NCI-H82 (cell line): ENCODE results near the gene MYOCOS.
"Not testable (repeated sequence)": the region's sequence is repeated elsewhere in the genome, so short reads cannot be mapped to it uniquely, and the experiment has no call there.

Source experiments
- DNase-seq: peaks from one replicate; lab custom pipeline; 2025; lab: John Stamatoyannopoulos, UW

Gene MYOCOS

GRCh38 chr1:171625225-171625624 lies 3.2 kb downstream of the MYOCOS start:
- peak; percentile 36 for DNase-seq

GRCh38 chr1:171627020-171627419 lies 5.0 kb downstream of the MYOCOS start:
- no peak for DNase-seq

GRCh38 chr1:171628225-171628624 lies 6.2 kb downstream of the MYOCOS start:
- DNase-seq: no peak

GRCh38 chr1:171635661-171636060 lies 13.6 kb downstream of the MYOCOS start:
- no peak for DNase-seq

DNA sequence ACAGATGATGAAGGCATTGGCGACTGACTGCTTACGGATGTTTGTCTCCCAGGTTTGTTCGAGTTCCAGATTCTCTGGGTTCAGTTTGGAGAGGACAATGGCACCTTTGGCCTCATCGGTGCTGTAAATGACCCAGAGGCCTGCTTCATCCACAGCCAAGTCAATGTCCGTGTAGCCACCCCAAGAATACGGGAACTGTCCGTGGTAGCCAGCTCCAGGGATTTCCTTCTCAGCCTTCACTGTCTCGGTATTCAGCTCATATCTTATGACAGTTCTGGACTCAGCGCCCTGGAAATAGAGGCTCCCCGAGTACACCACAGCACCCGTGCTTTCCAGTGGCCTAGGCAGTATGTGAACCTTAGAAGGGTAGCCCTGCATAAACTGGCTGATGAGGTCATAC lies 14.1 kb downstream of the MYOCOS start:
- no peak for DNase-seq

DNA sequence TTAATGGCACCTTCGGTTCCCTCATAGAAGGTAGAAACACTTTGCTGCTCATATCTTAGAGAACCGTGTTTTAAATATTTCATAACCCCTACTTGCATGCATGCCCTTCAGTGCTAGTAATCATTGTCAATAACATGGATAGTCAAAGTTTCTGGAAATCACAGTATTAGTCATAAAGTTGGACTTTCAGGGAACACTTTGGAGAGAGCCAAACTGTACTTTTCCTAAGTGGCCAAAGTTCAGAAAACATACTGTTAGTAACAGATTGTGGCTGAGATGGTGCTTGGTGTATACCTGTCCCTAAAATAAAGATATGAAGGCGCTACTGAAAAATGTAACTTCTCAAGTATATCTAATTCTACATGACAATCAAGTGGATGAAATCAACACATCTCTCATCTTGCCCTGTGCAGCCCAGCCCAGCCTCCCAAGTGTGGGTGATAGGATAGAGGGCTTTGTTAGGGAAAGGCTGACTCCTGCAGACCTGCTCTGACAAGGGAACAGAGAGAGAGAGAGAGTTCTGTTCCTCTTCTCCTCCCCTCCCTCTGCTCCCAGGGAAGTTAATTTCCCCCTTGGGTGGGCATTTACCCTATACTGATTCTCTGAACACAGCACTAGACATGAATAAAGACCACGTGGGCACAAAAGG lies 16.0 kb downstream of the MYOCOS start:
- no peak for DNase-seq

GRCh38 chr1:171640225-171640624 lies 18.2 kb downstream of the MYOCOS start:
- DNase-seq: no peak

GRCh38 chr1:171641076-171641864 lies 19.2 kb downstream of the MYOCOS start:
- no peak for DNase-seq

DNA sequence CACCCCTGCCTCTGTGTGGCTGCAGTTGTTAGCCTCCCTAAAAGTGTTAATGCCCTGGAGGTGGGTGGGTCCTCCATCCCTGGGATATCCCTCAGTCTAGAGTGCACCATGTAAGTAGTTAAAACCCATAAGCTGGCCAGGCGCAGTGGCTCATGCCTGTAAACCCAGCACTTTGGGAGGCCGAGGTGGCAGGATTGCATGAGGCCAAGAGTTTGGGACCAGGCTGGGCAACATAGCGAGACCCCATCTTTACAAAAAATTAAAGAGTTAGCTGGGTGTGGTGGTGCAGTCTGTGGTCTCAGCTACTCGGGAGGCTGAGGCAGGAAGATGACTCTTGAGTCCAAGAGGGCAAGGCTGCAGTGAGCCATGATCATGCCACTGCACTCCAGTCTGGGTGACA lies 20.2 kb downstream of the MYOCOS start:
- DNase-seq: peak; percentile 40

GRCh38 chr1:171643156-171643555 lies 21.1 kb downstream of the MYOCOS start:
- DNase-seq: no peak

DNA sequence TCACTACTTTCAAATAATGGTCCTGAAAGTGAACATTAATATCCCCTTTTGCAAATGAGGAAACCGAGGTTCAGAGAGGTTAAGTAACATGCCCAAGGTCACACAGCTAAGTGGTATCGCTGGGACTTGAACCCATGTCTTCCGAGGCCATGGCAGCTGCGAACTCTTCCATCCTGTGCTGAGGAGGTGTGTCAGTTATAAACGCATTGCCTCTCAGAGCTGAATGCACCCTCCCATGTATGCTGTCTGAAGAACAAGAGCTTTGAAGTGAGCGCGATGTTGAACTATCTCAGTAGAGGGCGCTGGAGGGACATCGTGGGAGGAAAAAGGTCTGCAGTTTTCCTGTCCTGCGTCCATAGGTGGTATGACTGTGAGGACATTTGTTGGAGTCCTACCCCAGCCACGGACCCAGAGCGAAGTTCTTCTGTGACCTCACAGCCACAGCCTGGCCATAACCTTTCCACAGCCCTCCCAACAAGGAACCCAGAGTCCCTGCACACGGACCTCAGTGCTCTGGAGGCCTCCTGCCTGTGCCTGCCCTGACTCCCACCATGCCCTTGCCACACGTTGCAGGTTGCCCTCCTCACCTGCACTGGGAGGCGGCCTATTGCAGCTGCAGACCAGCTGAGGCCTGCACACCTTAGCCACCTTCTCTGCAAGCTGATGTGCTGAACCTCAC lies 22.9 kb downstream of the MYOCOS start:
- peak; percentile 98 for DNase-seq

GRCh38 chr1:171645553-171646248 lies 23.7 kb downstream of the MYOCOS start:
- DNase-seq: peak; percentile 91

DNA sequence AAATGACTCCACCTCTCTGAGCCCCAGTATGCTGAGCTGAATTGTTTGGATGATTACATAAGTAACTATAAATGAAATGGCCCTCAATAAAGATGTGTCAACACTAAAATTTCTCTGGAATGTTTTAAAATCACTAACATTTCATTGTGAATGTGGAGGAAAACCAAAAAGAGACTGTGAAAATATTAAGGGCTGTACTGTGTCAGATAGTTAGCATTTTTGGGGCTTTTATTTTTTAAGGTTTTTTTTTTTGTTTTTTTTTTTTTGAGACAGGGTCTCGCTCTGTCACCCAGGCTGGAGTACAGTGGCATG lies 24.2 kb downstream of the MYOCOS start:
- DNase-seq: no peak

DNA sequence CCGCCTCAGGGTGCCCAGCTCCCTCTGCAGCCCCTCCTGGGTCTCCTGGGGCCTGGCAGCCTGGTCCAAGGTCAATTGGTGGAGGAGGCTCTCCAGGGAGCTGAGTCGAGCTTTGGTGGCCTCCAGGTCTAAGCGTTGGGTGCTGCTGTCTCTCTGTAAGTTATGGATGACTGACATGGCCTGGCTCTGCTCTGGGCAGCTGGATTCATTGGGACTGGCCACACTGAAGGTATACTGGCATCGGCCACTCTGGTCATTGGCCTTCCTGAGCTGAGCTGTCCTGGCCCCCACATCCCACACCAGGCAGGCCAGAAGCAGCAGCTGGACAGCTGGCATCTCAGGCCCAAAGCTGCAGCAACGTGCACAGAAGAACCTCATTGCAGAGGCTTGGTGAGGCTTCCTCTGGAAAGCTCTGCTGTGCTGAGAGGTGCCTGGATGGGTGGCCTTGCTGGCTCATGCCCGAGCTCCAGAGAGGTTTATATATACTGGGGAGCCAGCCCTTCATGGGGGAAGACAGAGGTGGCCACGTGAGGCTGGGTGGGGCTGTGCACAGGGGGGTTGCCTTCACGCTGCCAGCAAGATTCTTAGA lies 30.3 kb downstream of the MYOCOS start, which contains the start of gene MYOC:
MYOC (minus strand) TSS at position 455 of the 589 bp plus-strand sequence; CDS start at position 378, 77 bp downstream.
- DNase-seq: no peak

DNA sequence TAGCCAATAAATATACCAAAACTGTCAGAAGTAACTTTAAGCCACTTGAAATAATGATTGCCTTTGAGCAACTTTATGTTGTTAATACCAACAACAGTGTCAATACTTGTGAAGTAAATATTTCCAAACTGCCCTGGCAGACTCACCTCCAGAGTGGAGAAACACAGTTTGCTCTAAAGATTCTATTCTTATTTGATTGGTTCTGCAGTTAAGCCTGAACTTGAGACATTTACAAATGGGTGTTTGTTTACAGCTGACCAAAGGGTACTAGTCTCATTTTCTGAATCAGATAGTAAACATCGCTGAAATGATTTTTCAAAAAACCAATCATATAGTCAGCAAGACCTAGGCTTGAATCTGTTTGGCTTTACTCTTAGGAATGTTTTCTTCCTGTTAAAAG lies 31.8 kb downstream of the MYOCOS start:
- no peak for DNase-seq

DNA sequence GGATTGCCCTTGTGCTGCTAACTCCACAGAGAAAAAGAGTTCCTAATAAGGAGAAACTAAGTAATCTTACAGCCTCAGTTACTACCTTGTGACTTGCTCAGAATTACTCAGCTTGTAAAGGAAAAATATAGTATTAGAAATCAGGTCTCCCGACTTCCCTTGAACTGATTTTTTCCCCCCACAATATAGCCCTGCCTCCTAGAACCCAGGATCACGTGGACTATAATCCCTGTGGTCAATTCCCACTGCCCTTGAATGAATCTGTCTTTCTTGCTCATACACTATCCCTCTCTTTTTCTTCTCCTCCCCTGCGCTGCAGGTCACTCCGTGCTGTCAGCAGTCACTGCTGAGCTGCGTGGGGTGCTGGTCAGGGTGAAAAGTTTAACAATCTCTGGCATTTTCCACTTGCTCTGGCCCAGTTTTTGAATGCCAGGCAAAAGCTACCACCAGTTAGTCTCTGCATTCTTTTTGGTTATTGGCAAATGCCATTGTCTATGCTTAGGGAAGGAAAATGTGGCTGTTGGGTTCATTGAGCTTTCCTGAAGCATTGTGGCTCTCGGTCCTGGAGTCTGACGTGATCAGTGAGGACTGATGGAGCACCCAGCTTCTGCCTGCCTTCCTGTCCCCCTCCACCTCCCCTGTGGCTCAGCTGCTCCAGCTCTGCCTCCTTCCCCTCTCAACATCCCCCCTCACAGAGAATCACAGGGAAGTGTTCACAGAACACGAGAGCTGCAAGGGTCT lies 32.3 kb downstream of the MYOCOS start:
- peak; percentile 41 for DNase-seq

GRCh38 chr1:171654942-171655745 lies 33.1 kb downstream of the MYOCOS start:
- DNase-seq: peak; percentile 69

- DNase-seq: no peak
Measured at GRCh38 chr1:171655746-171656116, 33.7 kb downstream of the MYOCOS start.

DNA sequence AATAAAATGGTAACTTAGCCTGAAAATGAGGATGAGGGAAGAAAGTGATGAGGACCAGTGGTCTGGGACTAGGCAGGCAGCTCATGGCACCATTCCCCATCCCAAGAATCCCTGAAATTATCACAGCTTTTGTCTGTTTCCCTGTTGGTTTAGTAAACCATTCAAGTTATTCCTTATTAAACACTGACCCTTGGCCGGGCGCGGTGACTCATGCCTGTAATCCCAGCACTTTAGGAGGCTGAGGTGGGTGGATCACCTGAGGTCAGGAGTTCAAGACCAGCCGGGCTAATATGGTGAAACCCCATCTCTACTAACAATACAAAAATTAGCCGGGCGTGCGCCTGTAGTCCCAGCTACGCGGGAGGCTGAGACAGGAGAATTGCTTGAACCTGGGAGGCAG lies 34.2 kb downstream of the MYOCOS start:
- DNase-seq: not testable (repeated sequence)

GRCh38 chr1:171661076-171661650 lies 39.1 kb downstream of the MYOCOS start:
- DNase-seq: no peak
